ENCODE results near the gene PTPRO.

DNA sequence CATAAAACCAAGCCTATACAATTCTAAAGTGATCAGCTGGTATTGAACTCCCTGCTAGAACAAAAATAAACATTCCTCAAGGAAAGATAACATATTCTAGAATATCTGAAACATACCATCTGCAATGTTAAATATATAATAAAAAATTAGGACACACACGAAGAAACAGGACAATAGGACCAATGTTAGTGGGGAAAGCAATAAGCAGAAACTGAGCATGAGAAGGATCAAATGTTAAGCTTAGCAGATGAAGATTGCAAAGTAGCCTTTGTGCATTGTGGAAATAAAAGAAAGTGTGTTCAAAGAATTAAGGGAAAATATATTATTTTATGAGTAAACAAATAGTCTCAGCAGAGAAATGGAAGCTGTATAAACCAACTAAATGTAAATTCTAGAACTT is 286.1 kb downstream of the PTPRO start:
- TF ChIP-seq, protein P1, sequence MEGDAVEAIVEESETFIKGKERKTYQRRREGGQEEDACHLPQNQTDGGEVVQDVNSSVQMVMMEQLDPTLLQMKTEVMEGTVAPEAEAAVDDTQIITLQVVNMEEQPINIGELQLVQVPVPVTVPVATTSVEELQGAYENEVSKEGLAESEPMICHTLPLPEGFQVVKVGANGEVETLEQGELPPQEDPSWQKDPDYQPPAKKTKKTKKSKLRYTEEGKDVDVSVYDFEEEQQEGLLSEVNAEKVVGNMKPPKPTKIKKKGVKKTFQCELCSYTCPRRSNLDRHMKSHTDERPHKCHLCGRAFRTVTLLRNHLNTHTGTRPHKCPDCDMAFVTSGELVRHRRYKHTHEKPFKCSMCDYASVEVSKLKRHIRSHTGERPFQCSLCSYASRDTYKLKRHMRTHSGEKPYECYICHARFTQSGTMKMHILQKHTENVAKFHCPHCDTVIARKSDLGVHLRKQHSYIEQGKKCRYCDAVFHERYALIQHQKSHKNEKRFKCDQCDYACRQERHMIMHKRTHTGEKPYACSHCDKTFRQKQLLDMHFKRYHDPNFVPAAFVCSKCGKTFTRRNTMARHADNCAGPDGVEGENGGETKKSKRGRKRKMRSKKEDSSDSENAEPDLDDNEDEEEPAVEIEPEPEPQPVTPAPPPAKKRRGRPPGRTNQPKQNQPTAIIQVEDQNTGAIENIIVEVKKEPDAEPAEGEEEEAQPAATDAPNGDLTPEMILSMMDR (conservative IDR thresholded peaks at IDR 0.05; ENCODE audit: low read depth, low read length), result no peak
- no peak for TF ChIP-seq EZH2 (IDR thresholded peaks at IDR 0.05; ENCODE audit: borderline replicate concordance, low read depth, low read length, poor library complexity, severe bottlenecking)

Data from A673 (cell line).